ENCODE data around the gene PLCG1. TPM values are rescaled to one million over a fixed set of nuclear protein-coding genes. Genes with fewer than 3 reads are reported as not detected.

The PLCG1 gene
- total RNA-seq, 2 experiments from 2014 or later = 387 to 404 TPM

DNA sequence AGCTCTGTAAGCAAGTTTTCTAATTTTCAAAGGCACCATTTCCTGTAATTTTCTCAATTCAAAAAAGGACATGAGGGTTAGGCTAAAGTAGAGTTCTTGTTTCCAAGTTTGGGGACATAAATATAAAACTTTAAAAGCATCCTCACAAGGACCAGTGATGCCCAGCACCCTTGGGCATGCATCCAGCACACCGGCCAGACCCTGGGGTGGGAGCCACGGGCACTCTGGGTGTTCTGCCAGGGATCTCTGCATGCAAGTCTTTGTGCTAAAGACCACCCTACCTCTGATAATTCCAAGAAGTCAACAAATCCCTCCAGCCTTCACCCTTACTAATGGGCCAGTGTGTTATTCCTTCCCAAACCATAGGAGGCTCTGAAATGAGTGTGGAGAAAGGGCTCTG is 46.5 kb downstream of the PLCG1 start:
- CTCF ChIA-PET = no interaction called here
- TF ChIP-seq CTCF (IDR thresholded peaks at IDR 0.05) = no peak
- intact Hi-C loops (cut with DNase I, micrococcal nuclease) = no loop called here
- peaks cover 13% of the 10 kb centered on the region for H3K4me1 Mint-ChIP-seq (ENCODE audit: low read depth)
- H3K9me3 ChIP-seq (ENCODE audit: control insufficient read depth in 1 of 2, insufficient read depth in 1 of 2, low read length in 2 of 2) = no peaks in the 10 kb centered on the region
- no peaks in the 10 kb centered on the region for H3K36me3 Mint-ChIP-seq (ENCODE audit: low read depth)
- no peaks in the 10 kb centered on the region for H3K36me3 ChIP-seq (ENCODE audit: insufficient read depth, low read length)
- POLR2A ChIA-PET = no interaction called here
- H3K27ac ChIP-seq (ENCODE audit: low read depth in 1 of 2, low read length in 2 of 2) = no peak overlapping the region
- peak overlapping the region; percentile 30 for H3K27ac Mint-ChIP-seq
- H3K27me3 Mint-ChIP-seq = no peaks in the 10 kb centered on the region
- peaks cover 3% of the 10 kb centered on the region for H3K4me1 ChIP-seq (ENCODE audit: insufficient read depth, low read length)
- H3K4me3 Mint-ChIP-seq = no peak overlapping the region
- H3K4me3 ChIP-seq (ENCODE audit: low read length) = no peak overlapping the region
- H3K9me3 Mint-ChIP-seq = no peaks in the 10 kb centered on the region
- ATAC-seq (ENCODE audit: poor library complexity) = no peak
- no peak for DNase-seq
- H3K27me3 ChIP-seq (ENCODE audit: control insufficient read depth in 1 of 2, insufficient read depth in 2 of 2, low read length in 2 of 2) = no peaks in the 10 kb centered on the region

DNA sequence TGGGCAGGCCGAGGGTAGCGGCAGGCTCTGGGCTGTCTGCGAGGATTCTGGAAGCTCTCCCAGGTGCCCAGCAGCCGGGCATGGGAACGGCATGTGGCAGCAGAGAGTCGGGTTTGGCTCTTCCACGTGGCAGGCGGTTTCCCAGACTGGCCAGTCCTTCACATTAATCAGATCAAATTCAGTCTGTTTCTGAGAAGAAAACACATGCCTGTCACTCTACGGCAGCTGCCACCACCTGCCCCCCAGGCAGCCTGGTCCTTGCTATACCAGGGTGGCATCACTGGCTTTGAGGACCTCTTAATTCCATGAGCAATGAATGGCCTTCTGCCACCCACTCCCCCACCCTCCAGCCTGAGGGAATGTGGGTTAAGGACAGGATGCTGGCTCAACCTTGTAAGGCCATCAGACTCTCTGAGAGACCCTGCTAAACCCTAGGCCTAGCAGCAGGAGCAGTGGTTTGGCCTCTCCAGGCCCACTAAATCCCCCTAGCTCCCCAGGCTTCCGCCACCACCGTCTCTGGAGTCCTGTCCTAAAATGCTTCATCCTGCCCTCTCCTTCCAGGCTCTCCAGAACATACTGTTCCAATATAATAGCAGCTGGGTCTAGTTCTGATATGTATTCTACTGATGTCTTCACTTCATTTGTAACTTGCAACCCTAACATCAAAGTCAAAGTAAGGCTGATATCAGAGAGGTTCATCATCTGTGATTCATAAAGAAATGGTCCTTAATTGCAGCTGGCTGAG is 47.8 kb downstream of the PLCG1 start:
- H3K27me3 ChIP-seq (ENCODE audit: control insufficient read depth in 1 of 2, insufficient read depth in 2 of 2, low read length in 2 of 2) = no peaks in the 10 kb centered on the region
- Mint-ChIP-seq H3K27ac (peak overlapping the region; percentile 30), H3K36me3 (ENCODE audit: low read depth) (no peaks in the 10 kb centered on the region), H3K4me1 (ENCODE audit: low read depth) (peaks cover 13% of the 10 kb centered on the region), H3K9me3 (no peaks in the 10 kb centered on the region), H3K27me3 (no peaks in the 10 kb centered on the region), H3K4me3 (no peak overlapping the region)
- ATAC-seq (ENCODE audit: poor library complexity) = no peak
- ChIA-PET CTCF (no interaction called here), POLR2A (no interaction called here)
- peaks cover 3% of the 10 kb centered on the region for H3K4me1 ChIP-seq (ENCODE audit: insufficient read depth, low read length)
- TF ChIP-seq CTCF (IDR thresholded peaks at IDR 0.05) = no peak
- no peak overlapping the region for H3K27ac ChIP-seq (ENCODE audit: low read depth in 1 of 2, low read length in 2 of 2)
- no peak for DNase-seq
- peaks cover 0 to 3% of the 10 kb centered on the region in 2 experiments for H3K9me3 ChIP-seq (ENCODE audit: control insufficient read depth in 1 of 2, insufficient read depth in 1 of 2, low read length in 2 of 2)
- intact Hi-C loops (cut with DNase I, micrococcal nuclease) = no loop called here
- H3K36me3 ChIP-seq (ENCODE audit: insufficient read depth, low read length) = no peaks in the 10 kb centered on the region
- H3K4me3 ChIP-seq (ENCODE audit: low read length) = no peak overlapping the region

DNA sequence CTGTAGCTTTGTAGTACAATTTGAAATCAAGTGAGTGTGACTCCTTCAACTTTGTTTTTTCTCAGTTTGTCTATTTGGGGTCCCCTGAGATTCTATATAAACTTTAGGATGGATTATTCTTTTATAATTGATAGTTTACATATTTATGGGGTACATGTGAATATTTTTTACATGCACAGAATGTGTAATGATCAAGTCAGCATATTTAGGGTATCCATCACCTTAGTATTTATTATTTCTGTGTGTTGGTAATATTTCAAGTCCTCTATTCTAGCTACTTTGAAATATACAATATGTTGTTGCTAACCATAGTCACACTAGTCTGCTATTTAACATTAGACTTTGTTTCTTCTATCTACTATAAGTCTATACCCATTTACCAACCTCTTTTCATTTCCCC is 50.3 kb downstream of the PLCG1 start:
- Mint-ChIP-seq H3K4me1 (ENCODE audit: low read depth) (peaks cover under 1% of the 10 kb centered on the region), H3K27me3 (no peaks in the 10 kb centered on the region), H3K9me3 (peaks cover 6% of the 10 kb centered on the region), H3K4me3 (no peak overlapping the region), H3K27ac (no peak overlapping the region), H3K36me3 (ENCODE audit: low read depth) (peaks cover 15% of the 10 kb centered on the region)
- no peak for TF ChIP-seq CTCF (IDR thresholded peaks at IDR 0.05)
- H3K4me3 ChIP-seq (ENCODE audit: low read length) = no peak overlapping the region
- ATAC-seq (ENCODE audit: poor library complexity) (no peak), DNase-seq (no peak)
- ChIA-PET CTCF (interaction anchor here (0.7 kb wide), 1 partner anchor 37 kb away, joined by 3 read pairs; no protein-coding TSS in a partner anchor), POLR2A (no interaction called here)
- H3K36me3 ChIP-seq (ENCODE audit: insufficient read depth, low read length) = no peaks in the 10 kb centered on the region
- no peak overlapping the region for H3K27ac ChIP-seq (ENCODE audit: low read depth in 1 of 2, low read length in 2 of 2)
- no peaks in the 10 kb centered on the region for H3K4me1 ChIP-seq (ENCODE audit: insufficient read depth, low read length)
- H3K27me3 ChIP-seq (ENCODE audit: control insufficient read depth in 1 of 2, insufficient read depth in 2 of 2, low read length in 2 of 2) = no peaks in the 10 kb centered on the region
- intact Hi-C loops (cut with DNase I, micrococcal nuclease) = no loop called here
- H3K9me3 ChIP-seq (ENCODE audit: control insufficient read depth in 1 of 2, insufficient read depth in 1 of 2, low read length in 2 of 2) = peaks cover 8 to 15% of the 10 kb centered on the region in 2 experiments
